Measurements from ENCODE around the gene ISG20L2.

DNA sequence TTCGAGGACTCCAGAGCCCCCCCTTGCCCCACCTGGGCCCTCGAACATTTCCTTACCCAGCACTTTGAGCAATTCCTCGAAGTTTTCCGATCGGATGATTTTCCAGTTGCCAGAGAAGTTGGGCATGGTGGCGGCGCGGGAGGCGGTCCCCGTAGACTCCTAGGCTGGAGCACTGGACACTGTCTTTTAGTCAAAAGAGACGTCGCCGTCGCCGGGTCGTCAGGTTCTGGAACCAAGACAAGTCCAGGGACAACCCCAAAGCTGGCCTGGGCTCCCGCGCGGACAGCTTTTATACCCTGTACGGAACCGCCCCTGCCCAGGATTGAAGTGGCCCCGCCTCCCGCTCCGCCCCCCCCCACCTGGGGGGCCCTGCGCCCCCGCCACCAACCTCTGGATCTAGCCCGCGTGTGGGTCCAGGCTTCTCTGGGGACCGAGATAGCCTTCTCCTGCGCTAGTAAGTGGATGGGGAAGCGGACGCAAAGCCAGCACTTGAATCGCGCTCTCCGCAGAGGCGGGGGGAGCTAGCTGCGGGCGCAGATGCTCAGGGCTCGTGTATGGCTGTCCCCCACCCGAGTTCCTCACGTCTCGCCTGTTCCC is 23.1 kb downstream of the ISG20L2 start, which contains the start of gene CRABP2:
- TF ChIP-seq MAZ (IDR thresholded peaks at IDR 0.05; ENCODE audit: borderline replicate concordance, low read depth, low read length) (no peak), RCOR1 (IDR thresholded peaks at IDR 0.05; ENCODE audit: low read depth, low read length) (no peak), CEBPB (IDR thresholded peaks at IDR 0.05) (no peak), TP53 (CRISPR knock-in tag; IDR thresholded peaks at IDR 0.05) (no peak), HDAC2 (IDR thresholded peaks at IDR 0.05) (no peak)
- TF ChIP-seq, protein P1, sequence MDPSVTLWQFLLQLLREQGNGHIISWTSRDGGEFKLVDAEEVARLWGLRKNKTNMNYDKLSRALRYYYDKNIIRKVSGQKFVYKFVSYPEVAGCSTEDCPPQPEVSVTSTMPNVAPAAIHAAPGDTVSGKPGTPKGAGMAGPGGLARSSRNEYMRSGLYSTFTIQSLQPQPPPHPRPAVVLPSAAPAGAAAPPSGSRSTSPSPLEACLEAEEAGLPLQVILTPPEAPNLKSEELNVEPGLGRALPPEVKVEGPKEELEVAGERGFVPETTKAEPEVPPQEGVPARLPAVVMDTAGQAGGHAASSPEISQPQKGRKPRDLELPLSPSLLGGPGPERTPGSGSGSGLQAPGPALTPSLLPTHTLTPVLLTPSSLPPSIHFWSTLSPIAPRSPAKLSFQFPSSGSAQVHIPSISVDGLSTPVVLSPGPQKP (IDR thresholded peaks at IDR 0.05; ENCODE audit: low read depth, low read length) = no peak
- TF ChIP-seq, protein P2, sequence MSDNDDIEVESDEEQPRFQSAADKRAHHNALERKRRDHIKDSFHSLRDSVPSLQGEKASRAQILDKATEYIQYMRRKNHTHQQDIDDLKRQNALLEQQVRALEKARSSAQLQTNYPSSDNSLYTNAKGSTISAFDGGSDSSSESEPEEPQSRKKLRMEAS (IDR thresholded peaks at IDR 0.05) = no peak; the same call in 1 of the 2 replicates
- TF ChIP-seq, protein P3, sequence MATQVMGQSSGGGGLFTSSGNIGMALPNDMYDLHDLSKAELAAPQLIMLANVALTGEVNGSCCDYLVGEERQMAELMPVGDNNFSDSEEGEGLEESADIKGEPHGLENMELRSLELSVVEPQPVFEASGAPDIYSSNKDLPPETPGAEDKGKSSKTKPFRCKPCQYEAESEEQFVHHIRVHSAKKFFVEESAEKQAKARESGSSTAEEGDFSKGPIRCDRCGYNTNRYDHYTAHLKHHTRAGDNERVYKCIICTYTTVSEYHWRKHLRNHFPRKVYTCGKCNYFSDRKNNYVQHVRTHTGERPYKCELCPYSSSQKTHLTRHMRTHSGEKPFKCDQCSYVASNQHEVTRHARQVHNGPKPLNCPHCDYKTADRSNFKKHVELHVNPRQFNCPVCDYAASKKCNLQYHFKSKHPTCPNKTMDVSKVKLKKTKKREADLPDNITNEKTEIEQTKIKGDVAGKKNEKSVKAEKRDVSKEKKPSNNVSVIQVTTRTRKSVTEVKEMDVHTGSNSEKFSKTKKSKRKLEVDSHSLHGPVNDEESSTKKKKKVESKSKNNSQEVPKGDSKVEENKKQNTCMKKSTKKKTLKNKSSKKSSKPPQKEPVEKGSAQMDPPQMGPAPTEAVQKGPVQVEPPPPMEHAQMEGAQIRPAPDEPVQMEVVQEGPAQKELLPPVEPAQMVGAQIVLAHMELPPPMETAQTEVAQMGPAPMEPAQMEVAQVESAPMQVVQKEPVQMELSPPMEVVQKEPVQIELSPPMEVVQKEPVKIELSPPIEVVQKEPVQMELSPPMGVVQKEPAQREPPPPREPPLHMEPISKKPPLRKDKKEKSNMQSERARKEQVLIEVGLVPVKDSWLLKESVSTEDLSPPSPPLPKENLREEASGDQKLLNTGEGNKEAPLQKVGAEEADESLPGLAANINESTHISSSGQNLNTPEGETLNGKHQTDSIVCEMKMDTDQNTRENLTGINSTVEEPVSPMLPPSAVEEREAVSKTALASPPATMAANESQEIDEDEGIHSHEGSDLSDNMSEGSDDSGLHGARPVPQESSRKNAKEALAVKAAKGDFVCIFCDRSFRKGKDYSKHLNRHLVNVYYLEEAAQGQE (IDR thresholded peaks at IDR 0.05) = no peak

Measured in A549 (cell line).